Glomerular visceral epithelial cell (primary cell): ENCODE measurements around the gene URM1.
"Not testable (repeated sequence)": the region's sequence is repeated elsewhere in the genome, so short reads cannot be mapped to it uniquely, and the experiment has no call there.

ENCODE experiments used
- DNase-seq: peaks from one replicate; pipeline ENCODE4 v3.0.0-alpha.2; 2016; ENCODE audit errors: extremely low spot score

URM1 gene

GRCh38 chr9:128409450-128409849 is 38.3 kb downstream of the URM1 start:
- no peak for DNase-seq

- DNase-seq = no peak
Measured at GRCh38 chr9:128409978-128410377, 38.8 kb downstream of the URM1 start.

GRCh38 chr9:128411364-128412119 is 40.4 kb downstream of the URM1 start:
- DNase-seq = no peak

- DNase-seq = peak; percentile 35
Measured at GRCh38 chr9:128412120-128412790, 41.1 kb downstream of the URM1 start.

GRCh38 chr9:128413728-128414127 is 42.6 kb downstream of the URM1 start:
- DNase-seq = not testable (repeated sequence)

GRCh38 chr9:128414461-128414860 is 43.3 kb downstream of the URM1 start:
- DNase-seq = no peak

- DNase-seq = no peak
Measured at GRCh38 chr9:128415281-128415680, 44.1 kb downstream of the URM1 start.

- DNase-seq = no peak
Measured at GRCh38 chr9:128416014-128416413, 44.8 kb downstream of the URM1 start.

GRCh38 chr9:128416432-128417019 is 45.4 kb downstream of the URM1 start:
- DNase-seq = no peak

GRCh38 chr9:128419061-128419925 is 48.1 kb downstream of the URM1 start:
- no peak for DNase-seq

- DNase-seq = peak; percentile 77
Measured at GRCh38 chr9:128420060-128420650, 49.0 kb downstream of the URM1 start.

- DNase-seq = peak; percentile 73
Measured at GRCh38 chr9:128420651-128421481, 49.7 kb downstream of the URM1 start, which contains the start of gene CERCAM. Gene CERCAM (plus strand): TSS chr9:128420857. CDS start chr9:128420878, 21 bp downstream.

GRCh38 chr9:128421482-128421996 is 50.4 kb downstream of the URM1 start:
- no peak for DNase-seq

GRCh38 chr9:128422022-128422782 is 51.0 kb downstream of the URM1 start:
- DNase-seq = not testable (repeated sequence)

GRCh38 chr9:128422783-128423150 is 51.6 kb downstream of the URM1 start:
- DNase-seq = no peak

GRCh38 chr9:128423356-128423755 is 52.2 kb downstream of the URM1 start:
- not testable (repeated sequence) for DNase-seq

- no peak for DNase-seq
Measured at GRCh38 chr9:128424268-128424780, 53.1 kb downstream of the URM1 start.

- no peak for DNase-seq
Measured at GRCh38 chr9:128428644-128429512, 57.7 kb downstream of the URM1 start.
